Right kidney (tissue), 1 donor: ENCODE data around the gene RNF149.
"Not testable (repeated sequence)": the region's sequence is repeated elsewhere in the genome, so short reads cannot be mapped to it uniquely, and the experiment has no call there.

Experiments
- DNase-seq: peaks from one replicate; pipeline ENCODE4 v3.0.0-alpha.2; 2016

The RNF149 gene

DNA sequence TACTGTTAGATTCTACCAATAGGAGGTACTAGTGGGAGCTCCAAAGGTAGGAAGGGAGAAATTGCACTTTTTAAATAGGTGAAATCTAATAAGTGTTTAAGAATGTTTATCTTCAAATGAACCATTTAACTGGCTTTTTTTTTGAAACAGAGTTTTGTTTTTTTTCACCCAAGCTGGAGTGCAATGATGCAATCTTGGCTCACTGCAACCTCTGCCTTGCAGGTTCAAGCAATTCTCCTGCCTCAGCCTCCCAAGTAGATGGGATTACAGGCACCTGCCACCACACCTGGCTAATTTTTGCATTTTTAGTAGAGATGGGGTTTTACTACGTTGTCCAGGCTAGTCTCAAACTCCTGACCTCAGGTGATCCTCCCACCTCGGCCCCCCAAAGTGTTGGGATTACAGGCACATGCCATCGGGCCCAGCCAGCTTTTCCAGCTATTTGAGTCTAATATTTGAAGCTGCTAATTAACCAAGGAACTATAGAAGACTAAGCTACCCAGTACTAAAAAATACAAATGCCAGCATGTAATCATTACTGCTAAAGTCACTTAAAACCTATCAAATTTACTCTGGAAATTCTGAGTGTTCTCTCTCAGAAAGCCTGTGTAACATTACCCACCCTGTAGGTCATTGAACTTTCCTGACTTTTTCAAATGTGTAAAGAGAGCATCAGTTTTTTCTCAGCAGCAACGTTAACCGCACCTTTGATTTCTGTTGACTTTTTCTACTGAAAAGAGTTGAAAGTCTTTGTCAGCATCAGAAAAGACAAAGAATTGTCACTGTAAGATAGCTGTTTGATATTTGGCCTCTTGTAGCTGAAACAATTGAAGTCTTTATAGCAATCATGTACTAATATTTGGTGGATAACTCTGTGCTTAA is 24.6 kb upstream of the RNF149 start:
- no peak for DNase-seq

DNA sequence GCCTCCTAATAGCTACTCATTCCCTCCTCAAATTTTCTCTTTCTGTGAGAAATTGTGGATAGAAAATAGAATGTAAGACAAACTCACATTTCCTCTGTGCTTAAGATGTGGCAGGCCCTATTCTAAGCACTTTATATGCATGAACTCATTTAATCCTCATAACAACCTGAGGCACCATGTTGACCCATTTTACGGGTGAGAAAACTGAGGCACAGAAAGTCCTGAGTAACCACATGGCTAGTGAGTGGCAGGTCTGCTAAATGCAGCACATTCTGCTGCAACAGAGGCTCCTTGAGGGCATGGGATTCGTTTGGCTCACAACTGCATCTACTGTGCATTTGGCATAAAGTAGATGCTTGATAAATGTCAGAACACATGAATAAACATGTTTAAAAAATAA is 22.7 kb upstream of the RNF149 start:
- DNase-seq: no peak

DNA sequence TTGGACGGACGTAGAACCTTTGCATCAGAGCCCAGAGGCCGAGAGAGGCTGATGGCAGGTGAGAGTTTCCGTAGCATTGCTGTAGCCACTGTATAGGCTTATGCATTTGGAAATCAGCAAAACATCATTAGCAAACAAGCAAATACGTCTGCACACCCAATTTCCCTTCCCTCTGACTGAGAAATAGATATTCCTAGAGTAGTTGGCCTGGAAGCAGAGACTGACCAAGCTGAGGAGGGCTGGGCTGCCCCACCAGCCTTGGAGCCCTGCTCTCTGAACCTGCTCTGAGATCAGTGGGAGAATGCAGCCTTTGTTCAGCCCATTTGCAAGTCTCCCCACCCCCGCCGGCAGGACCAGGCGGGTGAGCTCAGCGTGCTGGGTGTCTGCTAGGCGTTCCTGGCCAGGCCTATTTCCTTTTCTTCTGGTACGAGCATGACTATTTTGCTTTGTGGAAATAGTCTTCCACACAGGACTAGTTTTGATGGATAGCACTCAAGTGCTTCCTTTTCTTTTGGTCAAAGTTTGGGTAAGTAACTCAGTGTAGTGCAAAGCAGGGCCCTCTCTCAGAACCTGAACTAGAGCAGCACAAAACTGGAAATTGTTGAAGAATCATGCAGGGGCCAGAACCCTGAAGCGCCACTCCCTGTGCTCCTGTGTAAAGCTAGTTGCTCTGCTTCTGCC is 21.9 kb upstream of the RNF149 start:
- DNase-seq: no peak

GRCh38 chr2:101329026-101329425 is 20.5 kb upstream of the RNF149 start:
- no peak for DNase-seq

DNA sequence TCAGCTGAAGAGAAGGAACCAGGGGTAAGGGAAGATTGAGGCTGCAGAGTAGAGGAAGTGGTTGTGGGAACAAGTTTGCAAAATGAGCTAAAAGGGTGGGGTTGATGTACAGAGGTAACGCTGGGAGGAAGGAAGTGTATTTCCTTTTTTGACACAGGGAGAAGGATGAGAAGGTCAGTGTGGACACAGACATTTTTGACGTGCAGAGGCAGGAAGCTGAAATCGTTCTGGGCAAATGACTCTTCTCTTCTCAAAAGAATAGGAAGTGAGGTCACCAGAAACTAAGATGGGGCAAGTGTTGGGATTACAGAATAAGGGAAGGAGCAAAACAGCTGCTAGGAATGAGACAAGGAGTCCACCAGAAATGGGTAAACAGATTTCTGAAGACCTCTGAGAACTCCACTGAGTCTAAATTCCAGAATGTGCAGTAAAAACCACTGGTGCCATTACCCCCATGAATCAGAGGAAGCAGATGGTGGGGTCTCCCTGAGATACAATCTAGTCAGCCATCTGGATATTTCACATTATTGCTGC is 20.0 kb upstream of the RNF149 start:
- no peak for DNase-seq

- DNase-seq: no peak
Observed at GRCh38 chr2:101327863-101328394, 19.4 kb upstream of the RNF149 start.

- DNase-seq: no peak
Observed at GRCh38 chr2:101325425-101325824, 16.9 kb upstream of the RNF149 start.

GRCh38 chr2:101316568-101316967 is 8.1 kb upstream of the RNF149 start:
- DNase-seq: not testable (repeated sequence)

GRCh38 chr2:101311696-101312017 is 3.2 kb upstream of the RNF149 start:
- DNase-seq: no peak

DNA sequence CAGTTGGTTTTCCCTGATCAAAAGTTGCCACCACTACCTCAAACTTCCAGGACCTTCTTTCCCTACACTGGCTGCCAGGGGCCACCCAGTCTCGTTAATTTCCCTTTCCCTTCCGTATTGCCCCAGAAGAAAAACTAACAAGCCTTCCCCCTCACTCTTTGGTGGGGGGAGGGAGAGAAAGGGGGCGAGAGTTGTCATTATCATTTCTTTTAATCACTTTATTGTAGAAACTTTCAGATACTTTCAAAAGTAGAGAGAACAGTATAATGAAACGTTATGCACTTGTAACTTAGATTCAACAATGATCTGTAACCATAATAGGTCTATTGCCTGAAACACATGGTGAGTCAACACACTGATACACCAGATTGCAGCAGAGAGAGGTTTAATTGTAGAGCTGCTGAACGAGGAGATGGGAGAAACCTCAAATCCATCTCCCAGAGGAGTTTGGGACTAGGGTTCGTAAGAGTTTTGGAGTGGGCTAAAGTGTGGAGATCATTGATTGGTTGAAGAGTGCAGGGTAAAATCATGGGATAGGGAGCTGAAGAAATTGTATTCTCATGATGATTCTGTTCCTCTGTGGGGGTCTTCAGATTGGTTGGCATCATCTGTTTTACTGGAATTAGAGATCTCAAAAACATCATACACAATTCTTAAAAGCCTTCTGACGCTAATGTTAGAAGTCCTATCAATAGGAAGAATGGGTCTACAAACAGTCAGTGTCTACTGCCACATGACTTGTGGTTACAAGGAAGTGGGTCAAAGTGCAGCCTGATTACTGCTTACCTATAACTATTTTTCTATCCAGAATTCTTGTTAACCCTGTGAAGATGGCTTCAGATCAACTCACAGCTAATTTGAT is 2.6 kb upstream of the RNF149 start:
- DNase-seq: no peak

- no peak for DNase-seq
Observed at GRCh38 chr2:101310090-101310833, 1.8 kb upstream of the RNF149 start.

- no peak for DNase-seq
Observed at GRCh38 chr2:101307950-101308431, 510 bp downstream of the RNF149 start.

DNA sequence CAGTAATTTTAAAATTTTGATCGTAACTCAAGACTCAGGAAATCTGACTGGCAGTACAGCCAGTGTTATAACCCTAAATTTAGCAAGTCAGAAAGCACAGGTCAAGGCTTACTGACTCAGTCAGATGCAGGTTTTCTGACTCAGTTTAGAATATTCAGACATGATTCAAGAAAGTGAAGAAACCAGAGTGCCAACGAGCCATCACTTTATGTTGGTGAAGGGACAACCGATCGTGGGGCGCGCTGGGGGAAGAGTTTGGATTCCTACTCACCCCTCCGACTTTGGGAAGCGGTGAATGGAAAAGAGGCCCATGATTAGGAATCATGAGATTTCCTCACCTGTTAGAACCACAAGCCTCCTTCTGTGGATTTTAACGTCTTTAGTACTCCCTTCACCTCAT is 998 bp downstream of the RNF149 start:
- peak; percentile 18 for DNase-seq

DNA sequence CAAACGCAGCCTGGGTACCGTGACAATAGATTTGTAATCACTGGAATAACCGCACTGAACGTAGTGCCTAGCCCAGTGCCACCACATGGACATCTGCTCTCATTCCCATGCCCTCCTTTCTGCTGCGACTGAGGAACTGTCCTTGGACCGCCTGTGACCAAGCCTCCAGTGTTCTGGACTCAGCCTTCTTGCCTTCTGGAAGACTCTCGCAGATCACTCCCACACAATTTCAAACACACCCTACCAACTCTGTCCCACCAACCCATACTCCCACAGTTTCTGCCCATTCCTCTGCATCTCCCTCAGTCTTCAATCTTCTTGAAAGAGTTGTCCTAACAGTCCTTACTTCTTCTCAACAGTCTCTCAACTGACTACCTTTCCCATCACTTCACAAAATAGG is 2.1 kb downstream of the RNF149 start:
- no peak for DNase-seq

GRCh38 chr2:101305492-101306078 is 2.9 kb downstream of the RNF149 start:
- no peak for DNase-seq

- DNase-seq: no peak
Observed at GRCh38 chr2:101305035-101305434, 3.5 kb downstream of the RNF149 start.

GRCh38 chr2:101303688-101304087 is 4.8 kb downstream of the RNF149 start:
- DNase-seq: no peak

- DNase-seq: no peak
Observed at GRCh38 chr2:101302016-101302415, 6.5 kb downstream of the RNF149 start.

DNA sequence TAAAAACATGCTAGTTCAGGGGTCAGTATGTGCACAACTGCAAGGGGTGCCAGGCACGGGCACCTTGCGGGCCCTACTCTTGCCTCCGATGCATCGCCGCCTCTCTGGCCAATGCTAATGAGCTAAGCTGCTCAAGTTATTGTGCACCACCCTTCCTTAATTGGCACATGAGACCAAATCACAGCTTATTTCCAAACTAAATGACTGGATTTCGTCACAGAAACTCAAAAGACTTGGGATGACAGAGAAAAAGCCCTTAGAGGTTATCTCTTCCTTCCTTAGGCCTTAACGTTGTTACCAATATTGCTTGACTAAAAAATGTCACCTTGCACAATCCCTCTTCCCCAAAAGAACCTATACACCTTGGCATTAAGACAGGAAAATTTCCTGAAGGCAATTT is 7.7 kb downstream of the RNF149 start:
- DNase-seq: no peak

DNA sequence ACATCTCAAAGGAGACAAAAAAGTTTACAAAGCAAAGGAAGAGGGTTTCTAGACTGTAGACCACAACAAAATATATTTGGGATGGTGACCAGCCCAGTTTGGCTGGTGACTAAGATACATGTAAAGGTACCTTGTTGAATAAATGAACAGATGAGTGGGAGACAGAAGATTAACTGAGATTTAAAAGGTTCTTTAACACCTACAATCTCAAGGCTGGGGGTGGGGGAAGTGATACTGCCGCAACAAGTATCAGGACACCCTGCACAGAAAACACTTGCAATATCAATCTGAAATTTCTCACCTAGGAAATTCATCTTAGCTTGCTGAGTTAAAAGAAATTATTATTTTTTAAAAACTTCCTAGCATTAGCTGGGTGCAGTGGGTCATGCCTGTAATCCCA is 8.3 kb downstream of the RNF149 start:
- no peak for DNase-seq

- DNase-seq: no peak
Observed at GRCh38 chr2:101299604-101300003, 8.9 kb downstream of the RNF149 start.
